ENCODE results near the gene TIMM50. TPM values are rescaled to one million over a fixed set of nuclear protein-coding genes. Genes with fewer than 3 reads are reported as not detected.

Gene TIMM50
- total RNA-seq, 4 donors from 2014 or later, result 35.0 to 41.9 (median 37.1) TPM

GRCh38 chr19:39436350-39436716 is 44.3 kb upstream of the TIMM50 start:
- no peak overlapping the region for H3K4me3 ChIP-seq (ENCODE audit: low read depth, poor library complexity, severe bottlenecking)
- intact Hi-C loops (cut with DNase I; ENCODE audit: low total_unique reads), result no loop called here
- TF ChIP-seq CTCF (IDR thresholded peaks at IDR 0.05), result no peak
- TF ChIP-seq POLR2A (IDR thresholded peaks at IDR 0.05), result no peak
- WGBS, 2 donors, result 4 to 15% methylated on average over 2 of the region's 2 CpGs
- DNase-seq (ENCODE audit: low spot score in 2 of 2), result no peak

GRCh38 chr19:39438270-39438934 is 42.2 kb upstream of the TIMM50 start:
- intact Hi-C loops (cut with DNase I; ENCODE audit: low total_unique reads), result no loop called here
- 86 to 87% methylated on average over 9 of the region's 9 CpGs for WGBS, 2 donors
- no peak for DNase-seq (ENCODE audit: low spot score in 2 of 2)
- TF ChIP-seq CTCF (IDR thresholded peaks at IDR 0.05), result no peak
- TF ChIP-seq POLR2A (IDR thresholded peaks at IDR 0.05), result no peak
- H3K4me3 ChIP-seq (ENCODE audit: low read depth, poor library complexity, severe bottlenecking), result no peak overlapping the region

GRCh38 chr19:39444598-39445195 is 35.9 kb upstream of the TIMM50 start:
- WGBS, 2 donors, result 3 to 5% methylated on average over 15 to 17 of the region's 17 CpGs
- peak overlapping the region; percentile 96 for H3K4me3 ChIP-seq (ENCODE audit: low read depth, poor library complexity, severe bottlenecking)
- DNase-seq (ENCODE audit: low spot score in 2 of 2), result no peak
- TF ChIP-seq CTCF (IDR thresholded peaks at IDR 0.05), result no peak
- TF ChIP-seq POLR2A (IDR thresholded peaks at IDR 0.05), result no peak
- intact Hi-C loops (cut with DNase I; ENCODE audit: low total_unique reads), result loop anchor here (10.0 kb wide), 1 partner anchor 90 kb away; the partner anchor contains the start of gene EID2B

- peak in 1 of 2 donors; percentile 61 for TF ChIP-seq POLR2A (IDR thresholded peaks at IDR 0.05)
- TF ChIP-seq CTCF (IDR thresholded peaks at IDR 0.05), result no peak
- intact Hi-C loops (cut with DNase I; ENCODE audit: low total_unique reads), result loop anchor here (10.0 kb wide), 1 partner anchor 89 kb away; the partner anchor contains the start of gene EID2B
- WGBS, 2 donors, result 0 to 1% methylated on average over 65 to 68 of the region's 68 CpGs
- peak; percentile 96 to 99 for DNase-seq (ENCODE audit: low spot score in 2 of 2)
- peak within 1 kb of the TSS; percentile 96 for H3K4me3 ChIP-seq (ENCODE audit: low read depth, poor library complexity, severe bottlenecking)
Observed at GRCh38 chr19:39445196-39446111, 35.2 kb upstream of the TIMM50 start, which contains the start of gene SUPT5H. Gene SUPT5H, plus strand, starts transcription at chr19:39445582. Its CDS starts 309 bp downstream, at chr19:39445891.

- H3K4me3 ChIP-seq (ENCODE audit: low read depth, poor library complexity, severe bottlenecking), result peak overlapping the region; percentile 96
- no peak for DNase-seq (ENCODE audit: low spot score in 2 of 2)
- WGBS, 2 donors, result 83 to 85% methylated on average over 16 of the region's 16 CpGs
- intact Hi-C loops (cut with DNase I; ENCODE audit: low total_unique reads), result loop anchor here (10.0 kb wide), 1 partner anchor 88 kb away; the partner anchor contains the start of gene EID2B
- no peak for TF ChIP-seq POLR2A (IDR thresholded peaks at IDR 0.05)
- TF ChIP-seq CTCF (IDR thresholded peaks at IDR 0.05), result no peak
Observed at GRCh38 chr19:39446365-39447084, 34.1 kb upstream of the TIMM50 start.

Data from lower leg skin (tissue), 4 donors.